ENCODE results near the gene P2RY8.

The P2RY8 gene

DNA sequence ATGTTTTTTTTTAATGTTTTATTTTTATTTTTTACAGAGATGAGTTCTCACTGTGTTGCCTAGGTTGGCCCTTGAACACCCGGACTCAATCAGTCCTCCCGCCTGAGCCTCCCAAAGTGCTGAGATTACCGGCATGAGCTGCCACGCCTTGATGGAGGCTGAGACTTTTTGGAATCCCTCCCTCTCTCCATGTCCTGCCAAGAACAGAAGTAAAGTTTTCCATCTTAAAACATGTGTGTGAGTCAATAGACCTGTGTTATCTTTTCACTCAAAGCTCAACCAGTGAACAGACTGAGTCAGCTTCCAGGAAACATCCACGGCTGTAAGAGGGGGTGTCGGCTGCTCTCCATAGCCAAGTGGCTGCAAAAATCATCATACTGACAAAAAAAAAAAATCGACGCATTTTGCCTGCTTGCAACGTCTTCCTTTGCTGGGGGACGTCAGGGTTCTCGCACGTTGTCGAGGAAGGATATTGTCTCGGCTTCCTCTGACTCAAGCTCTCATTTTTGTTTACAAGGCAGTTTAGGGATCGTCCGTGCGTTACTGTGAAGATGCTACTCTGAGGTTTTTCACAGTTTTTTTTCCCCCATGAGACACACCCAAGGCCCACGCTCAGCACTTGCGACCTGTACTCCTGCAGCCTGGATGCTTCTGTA, 74.3 kb downstream of the P2RY8 start:
- WGBS: 65% methylated on average over 19 of the region's 19 CpGs
- Histone ChIP-seq H2AFZ (ENCODE audit: low read depth, low read length) (no peak overlapping the region), H4K91ac (ENCODE audit: low read length) (no peak overlapping the region), H2BK5ac (ENCODE audit: low read depth, low read length, poor library complexity, severe bottlenecking) (no peak overlapping the region), H2AK5ac (ENCODE audit: low read length, severe bottlenecking) (no peak overlapping the region), H3K4me3 (ENCODE audit: insufficient read depth in 1 of 2, low read depth in 1 of 2, low read length in 2 of 2) (no peak overlapping the region), H3K79me1 (replicated peaks; ENCODE audit: low read length, poor library complexity, severe bottlenecking) (no peaks in the 10 kb centered on the region), H3K27ac (ENCODE audit: low read length, poor library complexity, severe bottlenecking) (no peak overlapping the region), H3K4ac (ENCODE audit: low read depth in 1 of 2, low read length in 2 of 2) (no peak overlapping the region), H4K8ac (ENCODE audit: low read length) (no peak overlapping the region), H3K36me3 (ENCODE audit: control insufficient read depth in 1 of 2, insufficient read depth in 2 of 2, low read depth in 1 of 2, low read length in 2 of 2) (no peaks in the 10 kb centered on the region), H2BK15ac (ENCODE audit: low read depth, poor library complexity, severe bottlenecking) (no peak overlapping the region), H3K4me2 (ENCODE audit: low read length, poor library complexity, severe bottlenecking) (peak overlapping the region; percentile 7), H2BK12ac (ENCODE audit: low read length in 2 of 2) (no peak overlapping the region), H3K14ac (ENCODE audit: low read length in 2 of 2) (no peak overlapping the region), H3K23ac (ENCODE audit: low read length in 2 of 2) (no peak overlapping the region), H3K9ac (ENCODE audit: low read length) (no peak overlapping the region), H3K27me3 (ENCODE audit: control insufficient read depth in 1 of 2, insufficient read depth in 1 of 2, low read length in 2 of 2) (peaks cover 0 to 63% of the 10 kb centered on the region in 2 experiments), H3K18ac (ENCODE audit: low read depth in 1 of 2, low read length in 2 of 2) (no peak overlapping the region), H2BK120ac (ENCODE audit: low read depth, low read length) (no peak overlapping the region), H3K4me1 (ENCODE audit: control insufficient read depth, insufficient read depth, low read depth, low read length) (peaks cover 7% of the 10 kb centered on the region), H3K9me3 (ENCODE audit: control insufficient read depth, low read length) (no peaks in the 10 kb centered on the region)
- peak; percentile 51 for DNase-seq

DNA sequence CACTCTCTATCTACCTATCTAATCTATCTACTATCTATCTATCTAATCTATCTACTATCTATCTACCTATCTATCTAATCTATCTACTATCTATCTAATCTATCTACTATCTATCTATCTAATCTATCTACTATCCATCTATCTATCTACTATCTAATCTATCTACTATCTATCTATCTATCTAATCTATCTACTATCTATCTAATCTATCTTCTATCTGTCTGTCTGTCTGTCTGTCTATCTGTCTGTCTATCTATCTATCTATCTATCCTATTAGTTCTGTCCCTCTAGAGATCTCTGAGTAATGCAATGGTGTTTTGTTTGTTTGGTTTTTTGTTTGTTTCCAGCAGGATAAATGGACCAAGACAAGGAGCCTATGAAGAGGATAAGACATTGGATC, 74.9 kb downstream of the P2RY8 start:
- H3K4ac ChIP-seq (ENCODE audit: low read depth in 1 of 2, low read length in 2 of 2): no peak overlapping the region
- H3K27ac ChIP-seq (ENCODE audit: low read length, poor library complexity, severe bottlenecking): no peak overlapping the region
- no peak overlapping the region for H2BK5ac ChIP-seq (ENCODE audit: low read depth, low read length, poor library complexity, severe bottlenecking)
- no peak overlapping the region for H3K18ac ChIP-seq (ENCODE audit: low read depth in 1 of 2, low read length in 2 of 2)
- no peak overlapping the region for H2BK15ac ChIP-seq (ENCODE audit: low read depth, poor library complexity, severe bottlenecking)
- no peak overlapping the region for H3K23ac ChIP-seq (ENCODE audit: low read length in 2 of 2)
- no peaks in the 10 kb centered on the region for H3K36me3 ChIP-seq (ENCODE audit: control insufficient read depth in 1 of 2, insufficient read depth in 2 of 2, low read depth in 1 of 2, low read length in 2 of 2)
- no peaks in the 10 kb centered on the region for H3K9me3 ChIP-seq (ENCODE audit: control insufficient read depth, low read length)
- no peaks in the 10 kb centered on the region for H3K79me1 ChIP-seq (replicated peaks; ENCODE audit: low read length, poor library complexity, severe bottlenecking)
- H3K4me3 ChIP-seq (ENCODE audit: insufficient read depth in 1 of 2, low read depth in 1 of 2, low read length in 2 of 2): no peak overlapping the region
- H3K4me2 ChIP-seq (ENCODE audit: low read length, poor library complexity, severe bottlenecking): no peak overlapping the region
- H2AK5ac ChIP-seq (ENCODE audit: low read length, severe bottlenecking): no peak overlapping the region
- H3K14ac ChIP-seq (ENCODE audit: low read length in 2 of 2): no peak overlapping the region
- peaks cover 0 to 62% of the 10 kb centered on the region in 2 experiments for H3K27me3 ChIP-seq (ENCODE audit: control insufficient read depth in 1 of 2, insufficient read depth in 1 of 2, low read length in 2 of 2)
- no peak overlapping the region for H2AFZ ChIP-seq (ENCODE audit: low read depth, low read length)
- H3K4me1 ChIP-seq (ENCODE audit: control insufficient read depth, insufficient read depth, low read depth, low read length): peaks cover 5% of the 10 kb centered on the region
- H3K9ac ChIP-seq (ENCODE audit: low read length): no peak overlapping the region
- no peak overlapping the region for H4K8ac ChIP-seq (ENCODE audit: low read length)
- no peak overlapping the region for H2BK12ac ChIP-seq (ENCODE audit: low read length in 2 of 2)
- DNase-seq: no peak
- no peak overlapping the region for H2BK120ac ChIP-seq (ENCODE audit: low read depth, low read length)
- no peak overlapping the region for H4K91ac ChIP-seq (ENCODE audit: low read length)

DNA sequence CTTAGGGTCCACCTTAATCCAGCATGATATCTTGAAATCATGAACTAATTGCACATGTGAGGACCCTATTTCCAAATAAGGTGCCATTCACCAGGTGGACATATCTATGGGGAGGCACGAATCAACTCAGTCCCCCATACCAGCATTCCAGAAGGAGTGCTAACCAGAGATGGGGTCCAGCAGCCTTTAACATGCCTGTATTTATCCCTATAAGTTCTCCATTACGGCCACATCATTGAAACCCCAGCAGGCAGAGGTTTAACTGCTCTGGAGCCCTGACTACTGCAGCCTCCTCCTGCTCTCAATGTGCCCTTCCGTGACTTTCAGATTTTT, 81.1 kb downstream of the P2RY8 start:
- peaks cover 13% of the 10 kb centered on the region for H3K4me1 ChIP-seq (ENCODE audit: control insufficient read depth, insufficient read depth, low read depth, low read length)
- H3K9ac ChIP-seq (ENCODE audit: low read length): no peak overlapping the region

DNA sequence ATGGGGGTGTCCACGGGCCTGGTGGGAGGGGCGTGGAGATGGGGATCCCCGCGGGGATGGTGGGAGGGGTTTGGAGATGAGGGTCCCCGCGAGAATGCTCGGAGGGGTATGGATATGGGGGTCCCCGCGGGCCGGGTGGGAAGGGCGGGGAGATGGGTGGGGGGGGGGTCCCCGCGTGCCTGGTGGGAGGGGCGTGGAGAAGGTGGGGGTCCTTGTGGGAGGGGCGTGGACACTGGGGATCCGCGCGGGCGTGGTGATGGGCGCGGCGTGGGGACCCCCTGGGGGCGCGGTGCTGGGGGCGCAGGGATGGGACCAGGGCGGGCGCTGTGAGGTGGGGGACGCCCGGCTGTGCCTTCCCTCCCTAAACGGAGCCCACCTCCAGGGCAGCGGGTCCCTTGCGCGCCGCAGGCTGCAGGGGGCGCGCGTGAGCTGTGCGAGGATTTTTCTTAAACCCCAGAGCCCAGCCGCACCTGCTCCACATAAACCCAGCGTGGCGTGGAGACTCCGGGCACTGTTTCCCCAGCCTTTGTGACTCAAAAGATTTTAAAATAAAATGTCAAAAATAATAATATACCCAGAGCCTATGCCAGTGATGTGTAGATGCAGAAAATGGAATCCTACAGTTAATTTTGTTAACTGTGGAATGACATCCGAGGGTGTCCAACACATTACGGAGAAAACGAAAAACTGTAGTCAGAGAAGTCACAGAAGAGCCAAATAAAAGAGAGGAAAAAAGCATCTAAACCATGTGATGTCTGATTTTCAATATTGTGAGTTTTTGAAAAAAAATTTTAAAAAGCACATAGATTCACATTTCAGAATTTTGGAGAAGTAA, 82.8 kb downstream of the P2RY8 start:
- WGBS: 18% methylated on average over 17 of the region's 45 CpGs
- peak overlapping the region; percentile 69 for H4K8ac ChIP-seq (ENCODE audit: low read length)

More for the DNA sequence above, 81.1 kb downstream of the P2RY8 start:
- no peak overlapping the region for H3K18ac ChIP-seq (ENCODE audit: low read depth in 1 of 2, low read length in 2 of 2)
- DNase-seq: no peak
- H3K9me3 ChIP-seq (ENCODE audit: control insufficient read depth, low read length): no peaks in the 10 kb centered on the region
- H3K14ac ChIP-seq (ENCODE audit: low read length in 2 of 2): no peak overlapping the region
- peaks cover 16% of the 10 kb centered on the region for H3K79me1 ChIP-seq (replicated peaks; ENCODE audit: low read length, poor library complexity, severe bottlenecking)
- H2BK120ac ChIP-seq (ENCODE audit: low read depth, low read length): no peak overlapping the region
- no peak overlapping the region for H3K23ac ChIP-seq (ENCODE audit: low read length in 2 of 2)
- 84% methylated on average over 3 of the region's 3 CpGs for WGBS
- no peak overlapping the region for H2BK15ac ChIP-seq (ENCODE audit: low read depth, poor library complexity, severe bottlenecking)
- no peak overlapping the region for H2BK5ac ChIP-seq (ENCODE audit: low read depth, low read length, poor library complexity, severe bottlenecking)
- H4K91ac ChIP-seq (ENCODE audit: low read length): no peak overlapping the region
- no peak overlapping the region for H2AFZ ChIP-seq (ENCODE audit: low read depth, low read length)
- H3K4me2 ChIP-seq (ENCODE audit: low read length, poor library complexity, severe bottlenecking): no peak overlapping the region
- H2AK5ac ChIP-seq (ENCODE audit: low read length, severe bottlenecking): no peak overlapping the region
- H3K27me3 ChIP-seq (ENCODE audit: control insufficient read depth in 1 of 2, insufficient read depth in 1 of 2, low read length in 2 of 2): peaks cover 6 to 28% of the 10 kb centered on the region in 2 experiments
- no peak overlapping the region for H4K8ac ChIP-seq (ENCODE audit: low read length)
- no peak overlapping the region for H2BK12ac ChIP-seq (ENCODE audit: low read length in 2 of 2)
- no peak overlapping the region for H3K4me3 ChIP-seq (ENCODE audit: insufficient read depth in 1 of 2, low read depth in 1 of 2, low read length in 2 of 2)
- no peaks in the 10 kb centered on the region for H3K36me3 ChIP-seq (ENCODE audit: control insufficient read depth in 1 of 2, insufficient read depth in 2 of 2, low read depth in 1 of 2, low read length in 2 of 2)
- no peak overlapping the region for H3K27ac ChIP-seq (ENCODE audit: low read length, poor library complexity, severe bottlenecking)
- H3K4ac ChIP-seq (ENCODE audit: low read depth in 1 of 2, low read length in 2 of 2): no peak overlapping the region

More for the DNA sequence above, 82.8 kb downstream of the P2RY8 start:
- H3K27me3 ChIP-seq (ENCODE audit: control insufficient read depth in 1 of 2, insufficient read depth in 1 of 2, low read length in 2 of 2): peaks cover 6 to 18% of the 10 kb centered on the region in 2 experiments
- H2AK5ac ChIP-seq (ENCODE audit: low read length, severe bottlenecking): no peak overlapping the region
- no peak overlapping the region for H2BK5ac ChIP-seq (ENCODE audit: low read depth, low read length, poor library complexity, severe bottlenecking)
- no peak overlapping the region for H2BK120ac ChIP-seq (ENCODE audit: low read depth, low read length)
- peaks cover 33% of the 10 kb centered on the region for H3K79me1 ChIP-seq (replicated peaks; ENCODE audit: low read length, poor library complexity, severe bottlenecking)
- no peak overlapping the region for H2BK15ac ChIP-seq (ENCODE audit: low read depth, poor library complexity, severe bottlenecking)
- no peak overlapping the region for H3K23ac ChIP-seq (ENCODE audit: low read length in 2 of 2)
- peaks cover 19% of the 10 kb centered on the region for H3K4me1 ChIP-seq (ENCODE audit: control insufficient read depth, insufficient read depth, low read depth, low read length)
- peak overlapping the region; percentile 39 for H4K91ac ChIP-seq (ENCODE audit: low read length)
- H3K4ac ChIP-seq (ENCODE audit: low read depth in 1 of 2, low read length in 2 of 2): no peak overlapping the region
- no peak overlapping the region for H3K9ac ChIP-seq (ENCODE audit: low read length)
- H3K4me3 ChIP-seq (ENCODE audit: insufficient read depth in 1 of 2, low read depth in 1 of 2, low read length in 2 of 2): peak overlapping the region; percentile 49 to 62
- no peak overlapping the region for H2BK12ac ChIP-seq (ENCODE audit: low read length in 2 of 2)
- no peaks in the 10 kb centered on the region for H3K36me3 ChIP-seq (ENCODE audit: control insufficient read depth in 1 of 2, insufficient read depth in 2 of 2, low read depth in 1 of 2, low read length in 2 of 2)
- H3K9me3 ChIP-seq (ENCODE audit: control insufficient read depth, low read length): no peaks in the 10 kb centered on the region
- H3K14ac ChIP-seq (ENCODE audit: low read length in 2 of 2): no peak overlapping the region
- peak; percentile 82 for DNase-seq
- no peak overlapping the region for H3K27ac ChIP-seq (ENCODE audit: low read length, poor library complexity, severe bottlenecking)
- no peak overlapping the region for H3K18ac ChIP-seq (ENCODE audit: low read depth in 1 of 2, low read length in 2 of 2)
- peak overlapping the region; percentile 81 for H2AFZ ChIP-seq (ENCODE audit: low read depth, low read length)
- peak overlapping the region; percentile 65 for H3K4me2 ChIP-seq (ENCODE audit: low read length, poor library complexity, severe bottlenecking)

All from mesenchymal stem cell (in vitro differentiated cells and primary cell).